ENCODE data around the gene MAP1S.

- TF ChIP-seq, protein P1, sequence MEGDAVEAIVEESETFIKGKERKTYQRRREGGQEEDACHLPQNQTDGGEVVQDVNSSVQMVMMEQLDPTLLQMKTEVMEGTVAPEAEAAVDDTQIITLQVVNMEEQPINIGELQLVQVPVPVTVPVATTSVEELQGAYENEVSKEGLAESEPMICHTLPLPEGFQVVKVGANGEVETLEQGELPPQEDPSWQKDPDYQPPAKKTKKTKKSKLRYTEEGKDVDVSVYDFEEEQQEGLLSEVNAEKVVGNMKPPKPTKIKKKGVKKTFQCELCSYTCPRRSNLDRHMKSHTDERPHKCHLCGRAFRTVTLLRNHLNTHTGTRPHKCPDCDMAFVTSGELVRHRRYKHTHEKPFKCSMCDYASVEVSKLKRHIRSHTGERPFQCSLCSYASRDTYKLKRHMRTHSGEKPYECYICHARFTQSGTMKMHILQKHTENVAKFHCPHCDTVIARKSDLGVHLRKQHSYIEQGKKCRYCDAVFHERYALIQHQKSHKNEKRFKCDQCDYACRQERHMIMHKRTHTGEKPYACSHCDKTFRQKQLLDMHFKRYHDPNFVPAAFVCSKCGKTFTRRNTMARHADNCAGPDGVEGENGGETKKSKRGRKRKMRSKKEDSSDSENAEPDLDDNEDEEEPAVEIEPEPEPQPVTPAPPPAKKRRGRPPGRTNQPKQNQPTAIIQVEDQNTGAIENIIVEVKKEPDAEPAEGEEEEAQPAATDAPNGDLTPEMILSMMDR (IDR thresholded peaks at IDR 0.05; ENCODE audit: low read depth, low read length, poor library complexity, severe bottlenecking): no peak
- TF ChIP-seq EZH2phosphoT487 (IDR thresholded peaks at IDR 0.05; ENCODE audit: borderline replicate concordance, low read length): no peak
Observed at GRCh38 chr19:17734146-17734545, 14.9 kb downstream of the MAP1S start.

Measured in DOHH2 (cell line).